ENCODE data around the gene BIN2.
"Not testable (repeated sequence)": the region's sequence is repeated elsewhere in the genome, so short reads cannot be mapped to it uniquely, and the experiment has no call there.

The BIN2 gene

GRCh38 chr12:51285843-51286242 is 38.1 kb downstream of the BIN2 start:
- no peak for TF ChIP-seq CTCF (IDR thresholded peaks at IDR 0.05; ENCODE audit: extremely low read depth, missing control alignments)
- no peak for DNase-seq (ENCODE audit: low spot score)

DNA sequence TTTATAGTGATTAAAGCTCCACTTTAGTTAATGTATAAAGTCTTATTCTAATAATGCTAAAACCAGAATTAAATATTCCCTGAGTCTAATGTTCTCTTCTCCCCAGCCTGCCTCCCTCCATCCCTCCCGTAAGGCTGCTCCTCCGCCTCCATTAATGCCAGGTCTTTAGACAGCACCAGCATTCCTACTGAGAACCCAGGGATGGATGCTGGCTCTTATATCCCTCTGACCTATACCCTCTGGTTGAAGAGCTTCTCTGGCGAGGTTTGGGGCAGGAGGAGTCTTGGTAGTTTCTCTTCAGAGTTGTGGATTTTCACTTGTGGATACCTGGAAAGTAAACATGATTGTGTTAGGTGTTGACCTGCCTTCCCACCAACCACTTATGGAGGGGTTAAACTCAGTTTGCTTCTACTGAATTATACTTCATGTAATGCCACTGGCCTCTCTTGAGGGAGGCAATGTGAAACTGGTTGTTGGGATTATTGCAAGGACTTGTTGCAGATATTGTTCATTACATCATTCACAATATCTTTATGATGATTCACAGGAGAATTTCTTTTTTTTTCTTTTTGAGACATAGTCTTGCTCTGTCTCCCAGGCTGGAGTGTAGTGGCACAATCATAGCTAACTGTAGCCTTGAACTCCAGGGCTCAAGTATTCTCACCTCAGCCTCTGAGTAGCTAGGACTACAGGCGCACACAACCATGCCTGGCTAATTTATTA is 42.6 kb downstream of the BIN2 start:
- TF ChIP-seq CTCF (IDR thresholded peaks at IDR 0.05; ENCODE audit: extremely low read depth, missing control alignments), result no peak
- DNase-seq (ENCODE audit: low spot score), result no peak

DNA sequence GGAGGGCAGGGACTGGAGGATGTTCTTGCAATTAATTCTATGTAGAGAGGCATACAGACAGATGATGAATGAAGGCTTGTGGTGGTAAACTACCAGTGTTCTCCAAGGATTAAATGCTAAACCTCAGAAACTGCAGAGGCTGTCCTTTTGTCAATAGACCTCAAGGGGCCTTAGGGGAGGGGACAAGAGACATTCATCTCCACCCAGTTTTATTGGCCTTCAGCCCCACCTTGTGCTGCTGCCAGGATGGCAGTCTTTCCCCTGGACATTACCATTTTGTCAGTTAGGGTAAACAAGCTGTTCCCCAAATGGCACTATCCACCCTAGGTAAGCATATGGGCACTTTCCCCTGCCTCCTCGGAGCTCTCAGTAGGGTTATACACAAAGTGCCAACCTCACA is 48.9 kb downstream of the BIN2 start:
- no peak for TF ChIP-seq CTCF (IDR thresholded peaks at IDR 0.05; ENCODE audit: extremely low read depth, missing control alignments)
- DNase-seq (ENCODE audit: low spot score), result no peak

DNA sequence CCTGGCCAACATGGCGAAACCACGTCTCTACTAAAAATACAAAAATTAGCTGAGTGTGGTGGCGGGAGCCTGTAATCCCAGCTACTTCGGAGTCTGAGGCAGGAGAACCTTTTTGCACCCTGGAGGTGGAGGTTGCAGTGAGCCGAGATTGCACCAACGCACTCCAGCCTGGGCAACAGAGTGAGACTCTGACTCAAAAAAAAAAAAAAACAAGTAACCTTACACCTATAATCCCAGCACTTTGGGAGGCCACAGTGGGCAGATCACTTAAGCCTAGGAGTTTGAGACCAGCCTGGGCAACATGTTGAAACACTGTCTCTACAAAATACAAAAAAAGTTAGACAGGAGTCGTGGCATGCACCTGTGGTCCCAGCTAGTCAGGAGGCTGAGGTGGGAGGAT is 51.2 kb downstream of the BIN2 start:
- not testable (repeated sequence) for DNase-seq (ENCODE audit: low spot score)

GRCh38 chr12:51270951-51271518 is 52.9 kb downstream of the BIN2 start:
- TF ChIP-seq CTCF (IDR thresholded peaks at IDR 0.05; ENCODE audit: extremely low read depth, missing control alignments), result no peak
- DNase-seq (ENCODE audit: low spot score), result no peak

DNA sequence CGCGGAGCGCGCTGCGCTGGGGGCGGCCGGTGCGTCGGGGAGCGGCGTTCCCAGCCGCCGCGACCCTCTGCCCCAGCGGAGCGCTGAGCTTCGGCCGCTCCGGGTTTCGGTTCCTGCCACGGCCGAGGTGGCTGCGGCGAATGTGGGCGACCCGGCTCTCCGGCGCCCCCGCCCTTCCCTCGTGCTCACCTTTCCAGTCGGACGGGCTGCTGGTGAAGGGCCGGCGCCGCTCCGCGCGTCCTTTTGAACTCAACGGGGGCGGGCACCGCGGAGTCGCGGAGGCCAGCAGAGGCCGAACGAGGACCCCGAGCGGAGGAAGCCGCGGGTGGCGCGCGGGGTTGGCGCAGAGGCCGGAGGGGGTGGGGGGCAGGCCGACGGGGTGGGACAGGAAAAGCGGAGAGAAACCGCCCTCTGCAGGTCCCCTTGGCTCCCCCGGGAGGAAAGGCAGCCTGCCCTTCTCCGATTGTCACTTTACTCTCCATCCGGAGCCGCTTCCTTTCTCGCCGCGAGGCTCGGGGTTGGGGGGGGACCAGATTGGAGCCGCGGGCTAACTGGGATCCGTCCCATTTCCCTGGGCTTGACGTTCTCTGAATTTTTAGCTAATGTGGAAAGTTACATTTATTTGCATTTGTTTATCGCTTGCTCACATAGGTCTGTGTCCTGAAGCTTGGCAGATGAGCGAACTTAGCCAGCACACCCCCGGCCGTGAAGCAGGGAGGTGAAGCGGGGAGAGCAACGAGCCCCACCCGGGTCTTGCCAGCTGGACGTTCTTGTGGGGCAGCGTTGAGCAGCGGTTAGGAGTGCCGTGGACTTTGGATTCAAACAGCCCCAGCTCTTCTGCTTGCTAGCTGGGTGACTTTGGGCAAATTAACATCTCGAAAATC is 53.7 kb downstream of the BIN2 start, which contains the start of gene SMAGP:
TSS of gene SMAGP (minus strand) at position 349 of the 884 bp plus-strand sequence. CDS start 1,137 bp downstream, outside the sequence.
- no peak for TF ChIP-seq CTCF (IDR thresholded peaks at IDR 0.05; ENCODE audit: extremely low read depth, missing control alignments)
- peak; percentile 90 for DNase-seq (ENCODE audit: low spot score)

DNA sequence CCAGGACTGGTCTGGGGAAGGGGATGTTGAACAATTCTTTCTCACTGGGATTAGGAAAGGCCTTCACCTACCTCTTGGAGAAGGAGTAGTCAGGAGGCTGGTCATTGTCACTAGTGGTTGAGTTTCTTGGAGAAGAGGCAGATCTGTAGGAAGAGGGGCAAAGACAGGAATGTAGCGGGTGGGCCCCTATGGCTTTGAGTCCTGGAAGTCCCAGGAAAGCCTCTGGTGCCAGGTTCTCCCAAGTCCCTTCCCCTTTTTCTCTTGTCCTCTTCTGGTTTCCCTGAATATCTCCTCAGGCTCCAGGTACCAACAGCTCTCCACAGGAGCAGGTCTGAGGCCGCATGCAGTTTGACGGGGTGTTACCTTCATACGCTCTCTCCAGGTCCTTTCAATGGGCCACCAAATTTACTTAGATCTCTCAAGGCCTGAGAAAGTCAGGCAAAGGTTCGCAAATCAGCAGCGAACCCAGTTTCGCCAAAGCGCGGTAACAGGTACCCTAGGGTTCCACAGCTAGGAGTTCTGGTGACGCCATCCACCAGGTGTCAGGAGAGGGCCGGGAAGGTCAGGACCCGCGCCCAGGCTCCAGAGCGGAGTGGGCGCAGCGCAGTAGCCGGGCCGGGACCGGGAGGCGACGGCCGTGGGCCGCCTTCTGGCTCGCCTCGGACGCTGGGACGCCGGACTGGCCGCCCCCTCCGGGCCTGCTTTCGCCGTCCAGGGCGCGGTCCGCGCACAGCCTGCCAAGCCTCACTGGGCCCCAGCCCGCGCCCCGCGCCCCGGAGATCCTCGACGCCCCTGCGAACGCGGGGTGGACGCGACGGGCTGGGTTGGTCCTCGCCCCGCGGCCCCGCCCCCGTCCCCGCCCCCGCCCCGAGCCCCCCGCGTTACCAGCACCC is 54.6 kb downstream of the BIN2 start:
- peak; percentile 13 for TF ChIP-seq CTCF (IDR thresholded peaks at IDR 0.05; ENCODE audit: extremely low read depth, missing control alignments)
- DNase-seq (ENCODE audit: low spot score), result peak; percentile 77

All from GM20000 (cell line).